ENCODE measurements around the gene C2CD2. TPM values are rescaled to one million over a fixed set of nuclear protein-coding genes. Genes with fewer than 3 reads are reported as not detected.

Gene C2CD2
- total RNA-seq, 4 donors from 2014 or later = 11.6 to 25.3 (median 18.9) TPM

- Histone ChIP-seq H3K9me3 (no peaks in the 10 kb centered on the region), H3K4me1 (no peaks in the 10 kb centered on the region), H3K36me3 (peaks cover 23 to 98% (median 70%) of the 10 kb centered on the region in 4 donors), H3K27me3 (no peaks in the 10 kb centered on the region), H3K4me3 (no peak overlapping the region), H3K27ac (replicated peaks in 1 of 4) (no peak overlapping the region)
- intact Hi-C loops (cut with DNase I) = no loop called here
- 77% methylated on average over 3 of the region's 3 CpGs for WGBS
- TF ChIP-seq EP300 (IDR thresholded peaks at IDR 0.05) (no peak), POLR2A (IDR thresholded peaks at IDR 0.05; ENCODE audit: low read depth) (no peak), POLR2AphosphoS5 (IDR thresholded peaks at IDR 0.05) (no peak)
- TF ChIP-seq, protein P1, sequence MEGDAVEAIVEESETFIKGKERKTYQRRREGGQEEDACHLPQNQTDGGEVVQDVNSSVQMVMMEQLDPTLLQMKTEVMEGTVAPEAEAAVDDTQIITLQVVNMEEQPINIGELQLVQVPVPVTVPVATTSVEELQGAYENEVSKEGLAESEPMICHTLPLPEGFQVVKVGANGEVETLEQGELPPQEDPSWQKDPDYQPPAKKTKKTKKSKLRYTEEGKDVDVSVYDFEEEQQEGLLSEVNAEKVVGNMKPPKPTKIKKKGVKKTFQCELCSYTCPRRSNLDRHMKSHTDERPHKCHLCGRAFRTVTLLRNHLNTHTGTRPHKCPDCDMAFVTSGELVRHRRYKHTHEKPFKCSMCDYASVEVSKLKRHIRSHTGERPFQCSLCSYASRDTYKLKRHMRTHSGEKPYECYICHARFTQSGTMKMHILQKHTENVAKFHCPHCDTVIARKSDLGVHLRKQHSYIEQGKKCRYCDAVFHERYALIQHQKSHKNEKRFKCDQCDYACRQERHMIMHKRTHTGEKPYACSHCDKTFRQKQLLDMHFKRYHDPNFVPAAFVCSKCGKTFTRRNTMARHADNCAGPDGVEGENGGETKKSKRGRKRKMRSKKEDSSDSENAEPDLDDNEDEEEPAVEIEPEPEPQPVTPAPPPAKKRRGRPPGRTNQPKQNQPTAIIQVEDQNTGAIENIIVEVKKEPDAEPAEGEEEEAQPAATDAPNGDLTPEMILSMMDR (IDR thresholded peaks at IDR 0.05) = no peak
- no peak for DNase-seq (ENCODE audit: extremely low spot score)
Measured at GRCh38 chr21:41908829-41909228, 45.0 kb downstream of the C2CD2 start.

DNA sequence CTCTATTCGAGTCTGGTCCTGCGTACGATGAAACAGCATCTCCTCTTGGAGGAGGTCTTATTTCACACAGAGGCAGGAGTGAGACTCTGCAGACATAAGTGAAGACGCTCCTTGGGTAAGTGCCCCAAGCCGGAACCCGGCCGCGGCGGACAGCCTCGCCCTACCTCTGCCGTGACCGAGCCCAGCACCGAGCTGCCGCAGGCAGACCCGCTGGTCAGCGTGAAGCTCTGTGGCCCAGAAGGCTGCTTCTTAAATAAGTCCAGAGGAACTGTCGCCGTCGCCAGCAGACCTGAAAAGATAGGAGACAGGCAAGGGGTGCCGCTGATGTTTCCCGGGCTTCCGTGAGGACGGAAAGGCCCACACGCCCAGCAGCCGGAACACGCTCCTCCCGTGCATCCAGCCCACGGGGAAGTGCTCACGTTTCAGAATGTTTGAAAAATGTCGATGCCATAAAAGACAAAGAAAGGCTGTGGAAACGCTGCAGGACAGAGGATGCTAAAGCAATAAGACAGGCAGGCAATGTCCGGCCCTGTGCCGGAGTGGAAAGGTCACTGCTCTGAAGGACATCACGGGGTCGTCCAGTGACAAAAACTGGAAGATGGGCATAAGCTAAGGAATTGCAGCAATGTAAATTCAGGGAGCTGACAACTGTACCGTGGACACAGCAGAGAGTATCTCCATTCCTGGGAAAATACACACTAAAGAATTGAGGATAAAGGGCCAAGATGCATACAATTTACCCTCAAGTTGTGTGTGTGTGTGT is 46.1 kb downstream of the C2CD2 start:
- intact Hi-C loops (cut with DNase I) = no loop called here
- H3K27ac ChIP-seq (replicated peaks in 1 of 4) = no peak overlapping the region
- TF ChIP-seq POLR2A (IDR thresholded peaks at IDR 0.05; ENCODE audit: low read depth) (no peak), EP300 (IDR thresholded peaks at IDR 0.05) (no peak), POLR2AphosphoS5 (IDR thresholded peaks at IDR 0.05) (no peak)
- TF ChIP-seq, protein P1 (IDR thresholded peaks at IDR 0.05) = no peak
- H3K9me3 ChIP-seq = no peaks in the 10 kb centered on the region
- H3K36me3 ChIP-seq = peaks cover 26 to 98% (median 70%) of the 10 kb centered on the region in 4 donors
- 95% methylated on average over 35 of the region's 36 CpGs for WGBS
- H3K27me3 ChIP-seq = no peaks in the 10 kb centered on the region
- no peak overlapping the region for H3K4me3 ChIP-seq
- no peak for DNase-seq (ENCODE audit: extremely low spot score)
- H3K4me1 ChIP-seq = no peaks in the 10 kb centered on the region

DNA sequence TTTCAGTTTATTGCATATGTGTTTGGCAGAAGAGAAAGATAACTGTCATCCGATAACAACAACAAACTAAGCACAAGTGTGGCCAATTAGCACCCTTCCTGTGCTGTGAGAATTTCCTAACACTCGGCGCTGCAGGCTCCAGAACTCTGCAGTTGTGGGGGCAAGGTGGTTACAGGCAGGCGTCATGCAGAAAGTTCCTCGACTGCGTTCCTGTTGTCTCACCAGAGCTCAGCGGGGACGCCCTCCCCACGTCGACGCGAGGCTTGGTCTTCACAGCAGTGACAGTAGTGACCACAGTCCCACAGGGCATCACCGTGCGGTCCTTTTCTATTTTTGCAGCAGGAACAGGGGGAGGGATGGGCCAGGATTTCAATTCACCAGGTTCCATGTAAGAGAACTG is 47.0 kb downstream of the C2CD2 start:
- Histone ChIP-seq H3K9me3 (no peaks in the 10 kb centered on the region), H3K4me1 (no peaks in the 10 kb centered on the region), H3K27me3 (no peaks in the 10 kb centered on the region), H3K4me3 (no peak overlapping the region), H3K27ac (replicated peaks in 1 of 4) (no peak overlapping the region), H3K36me3 (peaks cover 25 to 99% (median 73%) of the 10 kb centered on the region in 4 donors)
- no peak for DNase-seq (ENCODE audit: extremely low spot score)
- WGBS = 76% methylated on average over 5 of the region's 14 CpGs
- TF ChIP-seq POLR2A (IDR thresholded peaks at IDR 0.05; ENCODE audit: low read depth) (no peak), EP300 (IDR thresholded peaks at IDR 0.05) (no peak), POLR2AphosphoS5 (IDR thresholded peaks at IDR 0.05) (no peak)
- TF ChIP-seq, protein P1 (IDR thresholded peaks at IDR 0.05) = no peak
- intact Hi-C loops (cut with DNase I) = no loop called here

GRCh38 chr21:41903559-41904351 is 50.1 kb downstream of the C2CD2 start:
- no peak overlapping the region for H3K4me3 ChIP-seq
- intact Hi-C loops (cut with DNase I) = no loop called here
- H3K27ac ChIP-seq (replicated peaks in 1 of 4) = no peak overlapping the region
- H3K9me3 ChIP-seq = no peaks in the 10 kb centered on the region
- no peak for DNase-seq (ENCODE audit: extremely low spot score)
- no peak for TF ChIP-seq EP300 (IDR thresholded peaks at IDR 0.05)
- no peak for TF ChIP-seq POLR2AphosphoS5 (IDR thresholded peaks at IDR 0.05)
- TF ChIP-seq, protein P1 (IDR thresholded peaks at IDR 0.05) = no peak
- no peak for TF ChIP-seq POLR2A (IDR thresholded peaks at IDR 0.05; ENCODE audit: low read depth)
- H3K36me3 ChIP-seq = peaks cover 25 to 99% (median 85%) of the 10 kb centered on the region in 4 donors
- WGBS = 79% methylated on average over 23 of the region's 23 CpGs
- no peaks in the 10 kb centered on the region for H3K27me3 ChIP-seq
- H3K4me1 ChIP-seq = no peaks in the 10 kb centered on the region

All from esophagus muscularis mucosa (tissue), 4 donors.